GM20000 (cell line): ENCODE results near the gene ANKRD12.

ENCODE experiments used
- DNase-seq: peaks from one replicate; pipeline ENCODE4 v3.0.0; 2012; ENCODE audit warnings: low spot score
- CTCF ChIP-seq: IDR thresholded peaks from 2 replicates; pipeline ENCODE4 v1.5.1; 2012; ENCODE audit warnings: mild to moderate bottlenecking, control low read depth; ENCODE audit errors: extremely low read depth, missing control alignments

Gene ANKRD12

GRCh38 chr18:9285604-9286003, 149.0 kb downstream of the ANKRD12 start:
- no peak for TF ChIP-seq CTCF
- no peak for DNase-seq

GRCh38 chr18:9287036-9287435, 150.5 kb downstream of the ANKRD12 start:
- DNase-seq, result no peak
- TF ChIP-seq CTCF, result no peak

- no peak for TF ChIP-seq CTCF
- no peak for DNase-seq
Observed at GRCh38 chr18:9289698-9290097, 153.1 kb downstream of the ANKRD12 start.

- no peak for TF ChIP-seq CTCF
- no peak for DNase-seq
Observed at GRCh38 chr18:9290156-9290555, 153.6 kb downstream of the ANKRD12 start.

GRCh38 chr18:9292047-9292446, 155.5 kb downstream of the ANKRD12 start:
- no peak for DNase-seq
- no peak for TF ChIP-seq CTCF

- no peak for TF ChIP-seq CTCF
- DNase-seq, result no peak
Observed at GRCh38 chr18:9293948-9294347, 157.4 kb downstream of the ANKRD12 start.

GRCh38 chr18:9296233-9297006, 159.8 kb downstream of the ANKRD12 start:
- TF ChIP-seq CTCF, result no peak
- no peak for DNase-seq
